ENCODE data around the gene TP53RK. TPM values are rescaled to one million over a fixed set of nuclear protein-coding genes. Genes with fewer than 3 reads are reported as not detected.

Gene TP53RK
- total RNA-seq, 1 donor from 2014 or later: 19.5 TPM

DNA sequence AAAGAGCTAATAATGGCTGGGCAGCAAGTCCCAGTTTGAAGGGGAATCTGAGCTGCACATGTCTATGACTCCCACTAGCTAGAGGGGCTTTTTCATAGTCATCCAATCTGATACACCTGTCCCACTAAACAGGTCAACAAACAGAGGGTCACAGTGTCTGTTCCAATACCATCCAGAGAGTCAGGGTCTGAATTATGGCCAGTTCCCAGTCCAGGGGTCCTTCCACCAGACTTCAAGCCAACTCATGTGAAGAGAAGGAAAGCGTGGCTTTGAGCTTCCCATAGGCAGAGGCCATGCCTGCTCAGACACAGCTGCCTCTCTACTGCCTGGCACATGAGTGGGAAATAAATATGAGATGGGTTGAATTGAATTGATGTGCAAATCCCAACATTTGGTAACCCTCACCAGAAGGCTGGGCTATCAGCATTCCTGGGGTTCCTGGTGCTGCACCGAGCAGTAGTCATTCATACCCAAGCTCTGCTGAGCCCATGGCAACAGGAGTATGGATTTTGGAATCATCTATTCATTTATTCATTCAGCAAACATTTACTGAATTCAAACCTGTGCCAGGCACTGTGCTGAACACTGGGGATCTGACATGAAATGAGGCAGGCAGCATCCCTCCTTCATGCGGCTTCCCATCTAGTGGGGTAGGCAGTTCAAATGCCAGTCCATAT is 17.2 kb downstream of the TP53RK start:
- TF ChIP-seq, protein P1, sequence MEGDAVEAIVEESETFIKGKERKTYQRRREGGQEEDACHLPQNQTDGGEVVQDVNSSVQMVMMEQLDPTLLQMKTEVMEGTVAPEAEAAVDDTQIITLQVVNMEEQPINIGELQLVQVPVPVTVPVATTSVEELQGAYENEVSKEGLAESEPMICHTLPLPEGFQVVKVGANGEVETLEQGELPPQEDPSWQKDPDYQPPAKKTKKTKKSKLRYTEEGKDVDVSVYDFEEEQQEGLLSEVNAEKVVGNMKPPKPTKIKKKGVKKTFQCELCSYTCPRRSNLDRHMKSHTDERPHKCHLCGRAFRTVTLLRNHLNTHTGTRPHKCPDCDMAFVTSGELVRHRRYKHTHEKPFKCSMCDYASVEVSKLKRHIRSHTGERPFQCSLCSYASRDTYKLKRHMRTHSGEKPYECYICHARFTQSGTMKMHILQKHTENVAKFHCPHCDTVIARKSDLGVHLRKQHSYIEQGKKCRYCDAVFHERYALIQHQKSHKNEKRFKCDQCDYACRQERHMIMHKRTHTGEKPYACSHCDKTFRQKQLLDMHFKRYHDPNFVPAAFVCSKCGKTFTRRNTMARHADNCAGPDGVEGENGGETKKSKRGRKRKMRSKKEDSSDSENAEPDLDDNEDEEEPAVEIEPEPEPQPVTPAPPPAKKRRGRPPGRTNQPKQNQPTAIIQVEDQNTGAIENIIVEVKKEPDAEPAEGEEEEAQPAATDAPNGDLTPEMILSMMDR (conservative IDR thresholded peaks at IDR 0.05): no peak
- Mint-ChIP-seq H3K9me3 (peaks cover 5% of the 10 kb centered on the region), H3K27me3 (ENCODE audit: low read depth) (no peaks in the 10 kb centered on the region), H3K4me1 (peaks cover 23% of the 10 kb centered on the region), H3K27ac (ENCODE audit: unreplicated experiment) (no peak overlapping the region), H3K36me3 (ENCODE audit: low read depth) (peaks cover 20% of the 10 kb centered on the region), H3K4me3 (no peak overlapping the region)
- DNase-seq (ENCODE audit: low read depth, low spot score): no peak

DNA sequence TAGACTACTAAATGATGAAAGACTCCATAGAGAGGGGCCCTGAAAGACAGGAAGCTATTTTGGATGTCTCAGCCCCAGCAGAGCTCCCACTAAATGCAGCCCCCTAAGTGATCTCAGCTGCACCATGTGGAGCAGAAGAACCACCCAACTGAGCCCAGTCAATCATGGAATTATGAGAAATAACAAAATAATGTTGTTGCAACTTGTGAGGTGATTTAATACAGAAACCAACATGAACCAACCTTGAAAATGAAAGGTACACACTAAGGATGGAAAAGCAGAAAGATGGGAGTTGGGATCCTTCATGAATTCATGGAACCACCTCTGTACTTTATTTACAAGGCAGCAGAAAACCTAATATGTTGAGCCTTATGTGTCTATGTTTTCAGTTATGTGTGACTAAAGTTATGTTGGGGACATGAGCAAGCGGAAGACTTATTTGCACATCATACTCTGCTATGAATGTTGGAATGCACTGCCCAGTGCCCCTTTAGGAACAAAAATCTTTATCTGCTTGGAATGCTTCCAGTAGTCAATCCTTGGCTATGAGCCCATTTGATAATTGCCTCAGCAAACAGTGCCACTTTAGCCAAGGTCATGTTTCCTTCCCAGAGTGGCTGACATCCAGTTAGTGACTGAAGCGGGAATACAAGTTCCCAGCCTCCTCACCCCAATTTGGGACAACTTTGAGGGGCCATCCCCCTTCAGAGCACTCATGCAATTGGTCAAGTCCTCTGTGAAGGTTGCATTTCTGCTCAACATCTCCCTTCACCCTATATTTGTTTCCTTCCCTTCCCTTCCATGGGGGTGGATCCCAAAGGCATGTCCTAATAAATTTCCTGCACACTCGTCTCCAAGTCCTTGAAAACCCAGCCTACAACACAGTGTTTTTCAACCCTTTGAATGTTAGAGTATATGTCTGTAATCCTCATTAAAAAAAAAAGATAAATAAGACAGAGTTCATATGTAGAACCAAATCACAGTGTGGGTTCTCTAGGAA is 18.4 kb downstream of the TP53RK start:
- DNase-seq (ENCODE audit: low read depth, low spot score): no peak
- Mint-ChIP-seq H3K27me3 (ENCODE audit: low read depth) (no peaks in the 10 kb centered on the region), H3K36me3 (ENCODE audit: low read depth) (peaks cover 20% of the 10 kb centered on the region), H3K27ac (ENCODE audit: unreplicated experiment) (no peak overlapping the region), H3K4me1 (peaks cover 23% of the 10 kb centered on the region), H3K4me3 (no peak overlapping the region), H3K9me3 (peaks cover 5% of the 10 kb centered on the region)
- TF ChIP-seq, protein P1 (conservative IDR thresholded peaks at IDR 0.05): no peak

DNA sequence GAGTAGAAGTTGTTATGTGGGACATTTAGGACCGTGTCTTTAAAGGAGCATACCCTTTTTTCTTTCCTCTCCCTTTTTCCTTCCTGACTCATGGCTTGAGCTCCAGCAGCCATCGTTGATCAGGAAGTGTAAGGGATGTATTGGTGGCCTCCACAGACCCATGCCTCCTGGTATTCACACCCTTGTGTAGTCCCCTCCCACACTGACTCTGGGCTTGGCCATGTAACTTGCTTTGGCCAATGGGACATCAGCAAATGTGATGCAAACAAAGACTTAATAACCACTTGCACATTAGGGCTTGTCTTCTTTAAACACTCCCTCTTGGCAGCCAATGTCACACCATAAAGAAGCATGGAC is 19.0 kb downstream of the TP53RK start:
- peaks cover 20% of the 10 kb centered on the region for H3K36me3 Mint-ChIP-seq (ENCODE audit: low read depth)
- no peak overlapping the region for H3K27ac Mint-ChIP-seq (ENCODE audit: unreplicated experiment)
- no peak for DNase-seq (ENCODE audit: low read depth, low spot score)
- H3K27me3 Mint-ChIP-seq (ENCODE audit: low read depth): no peaks in the 10 kb centered on the region
- H3K4me3 Mint-ChIP-seq: no peak overlapping the region
- peaks cover 23% of the 10 kb centered on the region for H3K4me1 Mint-ChIP-seq
- TF ChIP-seq, protein P1 (conservative IDR thresholded peaks at IDR 0.05): no peak
- peaks cover 5% of the 10 kb centered on the region for H3K9me3 Mint-ChIP-seq

DNA sequence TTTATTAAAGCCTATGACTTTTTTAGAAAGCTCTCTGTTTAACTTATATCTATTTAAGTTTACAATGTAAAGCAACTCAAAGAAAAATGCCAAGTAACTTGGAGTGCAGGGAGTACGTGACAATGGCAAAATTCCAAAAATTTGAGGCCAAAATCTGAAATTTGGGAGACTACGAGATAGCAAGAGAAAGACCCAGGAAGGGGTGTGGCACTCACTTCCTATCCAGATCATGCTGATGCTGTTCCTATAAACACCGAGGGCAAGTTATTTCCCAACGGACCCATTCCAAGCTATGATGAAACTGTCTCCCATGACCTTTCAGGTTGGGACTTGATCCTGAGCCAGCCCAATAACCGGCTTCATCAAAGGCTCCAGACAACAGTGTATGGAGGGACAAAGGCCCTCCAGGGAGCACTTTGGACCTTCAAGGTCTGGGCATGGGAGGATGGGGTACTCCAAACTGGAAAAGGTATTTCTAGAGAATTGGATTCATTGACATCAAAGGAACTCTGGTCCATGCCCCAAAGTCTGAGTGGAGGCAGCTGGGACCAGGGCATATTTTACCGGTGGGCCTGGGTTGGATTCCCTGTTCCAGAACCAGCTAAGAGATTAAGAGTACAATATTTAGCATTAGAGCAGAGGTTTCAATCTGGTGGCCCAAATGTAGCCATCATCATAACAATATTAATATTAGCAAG is 22.3 kb downstream of the TP53RK start:
- no peak overlapping the region for H3K4me3 Mint-ChIP-seq
- no peaks in the 10 kb centered on the region for H3K4me1 Mint-ChIP-seq
- H3K36me3 Mint-ChIP-seq (ENCODE audit: low read depth): peaks cover 22% of the 10 kb centered on the region
- no peak for DNase-seq (ENCODE audit: low read depth, low spot score)
- H3K27ac Mint-ChIP-seq (ENCODE audit: unreplicated experiment): no peak overlapping the region
- H3K27me3 Mint-ChIP-seq (ENCODE audit: low read depth): no peaks in the 10 kb centered on the region
- H3K9me3 Mint-ChIP-seq: peaks cover 4% of the 10 kb centered on the region
- TF ChIP-seq, protein P1 (conservative IDR thresholded peaks at IDR 0.05): no peak

DNA sequence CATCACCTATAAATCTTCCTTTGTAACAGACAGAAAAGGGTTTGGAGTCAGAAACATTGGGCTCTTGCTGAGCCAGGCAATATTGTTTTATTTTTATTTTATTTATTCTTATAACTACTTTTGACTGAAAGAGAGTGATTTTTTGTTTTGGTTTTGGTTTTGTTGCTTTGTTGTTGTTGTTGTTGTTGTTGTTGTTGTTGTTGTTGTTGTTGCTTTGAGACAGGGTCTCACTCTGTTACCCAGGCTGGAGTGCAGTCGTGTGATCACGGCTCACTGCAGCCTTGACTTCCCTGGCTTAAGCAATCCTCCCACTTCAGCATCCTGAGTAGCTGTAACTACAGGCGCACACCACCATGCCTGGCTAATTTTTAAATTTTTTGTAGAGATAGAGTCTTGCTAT is 22.9 kb downstream of the TP53RK start:
- Mint-ChIP-seq H3K36me3 (ENCODE audit: low read depth) (peaks cover 28% of the 10 kb centered on the region), H3K9me3 (peaks cover 4% of the 10 kb centered on the region), H3K4me1 (no peaks in the 10 kb centered on the region), H3K27ac (ENCODE audit: unreplicated experiment) (no peak overlapping the region), H3K4me3 (no peak overlapping the region), H3K27me3 (ENCODE audit: low read depth) (no peaks in the 10 kb centered on the region)
- TF ChIP-seq, protein P1 (conservative IDR thresholded peaks at IDR 0.05): no peak
- DNase-seq (ENCODE audit: low read depth, low spot score): no peak
